ENCODE measurements around the gene ARHGAP10.

The ARHGAP10 gene

DNA sequence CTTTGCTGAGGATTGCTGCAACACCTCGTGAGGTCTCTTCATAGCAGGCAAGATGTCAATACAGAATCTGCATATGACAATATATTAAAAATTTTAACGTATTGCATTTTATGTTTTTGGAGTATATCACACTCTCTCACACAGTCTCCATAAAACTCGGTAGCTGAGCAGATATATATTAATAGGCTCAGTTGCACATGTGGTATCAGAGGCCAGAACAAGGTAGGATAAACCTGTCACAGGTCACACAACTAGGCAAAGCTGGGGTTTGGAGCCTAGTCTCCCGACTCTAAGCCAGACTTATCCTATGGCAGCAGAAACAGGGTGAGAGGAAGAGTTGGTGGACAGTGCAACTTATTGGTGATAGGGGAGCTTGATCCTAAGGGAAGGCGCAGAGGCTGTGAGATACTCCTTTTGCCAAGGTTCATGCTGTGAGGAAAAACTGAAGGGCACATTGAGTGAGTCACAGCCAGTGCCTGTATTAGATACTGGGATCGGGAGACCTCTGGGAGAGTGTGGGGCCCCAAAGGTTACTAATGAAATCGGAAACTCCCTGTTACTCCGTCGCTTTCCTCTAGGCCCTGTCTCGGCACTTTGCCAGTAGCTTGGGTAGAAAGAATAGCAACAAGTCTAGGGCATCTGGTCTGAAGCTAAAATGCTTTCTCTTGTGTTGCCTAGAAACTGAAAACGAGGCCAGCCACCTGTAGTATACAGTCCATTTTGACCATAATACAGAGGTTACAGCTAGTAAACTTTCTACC, 195.7 kb downstream of the ARHGAP10 start:
- Mint-ChIP-seq H3K4me1 (peaks cover 5% of the 10 kb centered on the region), H3K4me3 (no peak overlapping the region), H3K9me3 (peaks cover 6% of the 10 kb centered on the region), H3K27ac (no peak overlapping the region), H3K36me3 (ENCODE audit: low read depth) (peaks cover 21% of the 10 kb centered on the region), H3K27me3 (ENCODE audit: low read depth, poor library complexity) (no peaks in the 10 kb centered on the region)
- TF ChIP-seq, protein P1, sequence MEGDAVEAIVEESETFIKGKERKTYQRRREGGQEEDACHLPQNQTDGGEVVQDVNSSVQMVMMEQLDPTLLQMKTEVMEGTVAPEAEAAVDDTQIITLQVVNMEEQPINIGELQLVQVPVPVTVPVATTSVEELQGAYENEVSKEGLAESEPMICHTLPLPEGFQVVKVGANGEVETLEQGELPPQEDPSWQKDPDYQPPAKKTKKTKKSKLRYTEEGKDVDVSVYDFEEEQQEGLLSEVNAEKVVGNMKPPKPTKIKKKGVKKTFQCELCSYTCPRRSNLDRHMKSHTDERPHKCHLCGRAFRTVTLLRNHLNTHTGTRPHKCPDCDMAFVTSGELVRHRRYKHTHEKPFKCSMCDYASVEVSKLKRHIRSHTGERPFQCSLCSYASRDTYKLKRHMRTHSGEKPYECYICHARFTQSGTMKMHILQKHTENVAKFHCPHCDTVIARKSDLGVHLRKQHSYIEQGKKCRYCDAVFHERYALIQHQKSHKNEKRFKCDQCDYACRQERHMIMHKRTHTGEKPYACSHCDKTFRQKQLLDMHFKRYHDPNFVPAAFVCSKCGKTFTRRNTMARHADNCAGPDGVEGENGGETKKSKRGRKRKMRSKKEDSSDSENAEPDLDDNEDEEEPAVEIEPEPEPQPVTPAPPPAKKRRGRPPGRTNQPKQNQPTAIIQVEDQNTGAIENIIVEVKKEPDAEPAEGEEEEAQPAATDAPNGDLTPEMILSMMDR (IDR thresholded peaks at IDR 0.05) = no peak
- DNase-seq = no peak

DNA sequence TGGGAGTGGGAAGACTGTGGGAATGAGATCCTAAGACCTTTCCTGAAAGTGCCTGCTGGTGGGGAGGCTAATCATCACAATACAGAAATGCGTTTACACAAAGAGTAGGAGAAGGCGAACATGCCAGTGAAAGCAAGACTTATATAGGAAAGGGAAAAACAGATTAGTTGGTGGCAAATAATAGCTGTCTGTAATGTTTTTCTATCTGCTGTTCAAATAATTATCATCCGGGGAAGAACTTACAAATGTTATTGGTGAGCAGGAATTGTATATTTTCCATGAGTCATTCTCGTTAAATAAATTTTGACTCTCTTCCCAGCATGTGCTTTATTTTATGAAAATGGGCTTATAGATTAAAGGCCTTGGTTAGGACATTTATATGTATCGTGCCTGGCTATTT, 196.5 kb downstream of the ARHGAP10 start:
- no peaks in the 10 kb centered on the region for H3K27me3 Mint-ChIP-seq (ENCODE audit: low read depth, poor library complexity)
- peaks cover 6% of the 10 kb centered on the region for H3K9me3 Mint-ChIP-seq
- H3K27ac Mint-ChIP-seq = peak overlapping the region; percentile 27
- TF ChIP-seq, protein P1 (IDR thresholded peaks at IDR 0.05) = no peak
- DNase-seq = no peak
- H3K36me3 Mint-ChIP-seq (ENCODE audit: low read depth) = peaks cover 26% of the 10 kb centered on the region
- no peak overlapping the region for H3K4me3 Mint-ChIP-seq
- peaks cover 5% of the 10 kb centered on the region for H3K4me1 Mint-ChIP-seq

DNA sequence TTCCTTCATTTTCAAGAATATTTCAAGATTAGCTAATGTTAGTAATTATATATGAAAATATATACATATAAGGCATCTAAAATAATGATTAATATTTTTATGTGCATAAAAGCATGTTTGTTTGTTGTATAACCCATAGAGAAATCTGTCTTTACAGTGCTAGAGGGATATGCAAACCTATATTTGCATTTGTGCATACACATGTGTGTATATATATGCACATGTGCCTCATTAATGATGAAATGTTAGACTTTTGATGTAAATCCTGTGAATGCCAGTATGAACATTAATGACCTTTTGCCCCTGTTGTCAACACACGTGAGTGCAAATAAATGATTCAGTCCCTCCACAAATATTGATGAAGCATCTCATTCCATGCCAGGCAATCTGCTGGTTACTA, 197.9 kb downstream of the ARHGAP10 start:
- peaks cover 5% of the 10 kb centered on the region for H3K4me1 Mint-ChIP-seq

DNA sequence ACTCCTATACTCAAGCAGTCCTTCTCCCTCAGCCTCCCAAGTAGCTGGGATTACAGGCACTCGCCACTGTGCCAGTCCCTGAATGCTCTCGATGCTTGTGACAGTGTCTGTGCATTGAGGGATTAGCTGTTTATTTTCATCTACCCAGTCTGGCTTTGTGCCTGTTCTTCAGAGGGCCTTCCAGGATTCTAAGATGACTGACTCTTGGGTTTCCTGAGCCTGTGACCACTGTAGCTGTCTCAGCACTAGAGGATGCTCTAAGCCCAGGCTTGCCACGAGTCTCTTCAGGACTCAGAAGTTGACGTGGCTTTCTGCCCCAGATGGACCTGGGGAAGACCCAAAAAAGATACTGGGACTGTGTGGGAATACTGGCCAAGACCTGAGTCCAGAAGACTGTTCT, 201.4 kb downstream of the ARHGAP10 start:
- no peak overlapping the region for H3K27ac Mint-ChIP-seq
- H3K36me3 Mint-ChIP-seq (ENCODE audit: low read depth) = peaks cover 47% of the 10 kb centered on the region
- no peak overlapping the region for H3K4me3 Mint-ChIP-seq
- TF ChIP-seq, protein P1 (IDR thresholded peaks at IDR 0.05) = no peak
- peaks cover 6% of the 10 kb centered on the region for H3K9me3 Mint-ChIP-seq
- peaks cover 4% of the 10 kb centered on the region for H3K27me3 Mint-ChIP-seq (ENCODE audit: low read depth, poor library complexity)
- no peaks in the 10 kb centered on the region for H3K4me1 Mint-ChIP-seq
- no peak for DNase-seq

More for the DNA sequence above, 197.9 kb downstream of the ARHGAP10 start:
- Mint-ChIP-seq H3K4me3 (no peak overlapping the region), H3K9me3 (peaks cover 6% of the 10 kb centered on the region), H3K27ac (no peak overlapping the region), H3K36me3 (ENCODE audit: low read depth) (peaks cover 30% of the 10 kb centered on the region), H3K27me3 (ENCODE audit: low read depth, poor library complexity) (no peaks in the 10 kb centered on the region)
- no peak for DNase-seq
- TF ChIP-seq, protein P1 (IDR thresholded peaks at IDR 0.05) = no peak

DNA sequence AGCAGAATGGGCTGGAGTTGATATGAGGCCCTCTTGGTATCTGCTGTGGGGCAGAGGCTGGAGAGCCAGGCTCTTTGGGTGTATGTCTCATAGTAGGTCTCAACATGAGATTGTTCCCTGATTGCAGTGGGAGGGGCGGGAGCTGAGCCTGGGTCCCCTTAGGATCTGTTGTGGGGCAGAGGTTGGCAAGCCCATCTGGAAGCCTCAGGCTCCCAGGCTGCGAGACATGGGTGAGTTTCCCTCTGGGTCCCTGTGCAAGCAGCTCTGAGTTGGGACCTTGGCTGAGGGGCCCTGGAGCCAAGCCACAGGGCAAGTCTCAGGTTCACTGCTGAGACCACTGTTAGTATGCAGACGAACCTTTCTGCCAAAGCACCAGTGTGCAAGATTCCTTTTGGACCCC, 201.9 kb downstream of the ARHGAP10 start:
- H3K27ac Mint-ChIP-seq = no peak overlapping the region
- no peak overlapping the region for H3K4me3 Mint-ChIP-seq
- no peak for DNase-seq
- H3K36me3 Mint-ChIP-seq (ENCODE audit: low read depth) = peaks cover 47% of the 10 kb centered on the region
- TF ChIP-seq, protein P1 (IDR thresholded peaks at IDR 0.05) = no peak
- peaks cover 4% of the 10 kb centered on the region for H3K27me3 Mint-ChIP-seq (ENCODE audit: low read depth, poor library complexity)
- peaks cover 6% of the 10 kb centered on the region for H3K9me3 Mint-ChIP-seq
- H3K4me1 Mint-ChIP-seq = no peaks in the 10 kb centered on the region

DNA sequence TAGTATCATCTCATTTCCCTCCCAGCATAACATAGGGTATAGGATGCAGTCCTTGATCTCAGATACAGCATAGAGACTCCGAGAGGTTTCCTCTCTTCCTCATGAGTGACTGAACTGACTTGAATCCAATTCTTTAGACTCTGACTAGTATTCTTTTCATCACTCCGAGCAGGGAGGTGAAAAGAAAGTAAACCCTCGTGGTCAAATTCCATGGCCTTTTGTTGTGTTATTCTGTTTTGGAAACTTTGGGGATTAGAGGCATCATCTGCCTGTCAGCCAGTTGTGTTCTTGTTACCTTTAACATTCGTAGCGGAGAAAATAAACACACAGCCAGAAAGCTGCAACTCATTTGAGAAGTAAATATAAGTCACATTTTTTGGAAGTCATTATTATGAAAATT, 206.6 kb downstream of the ARHGAP10 start:
- Mint-ChIP-seq H3K27ac (no peak overlapping the region), H3K36me3 (ENCODE audit: low read depth) (peaks cover 24% of the 10 kb centered on the region), H3K9me3 (no peaks in the 10 kb centered on the region), H3K27me3 (ENCODE audit: low read depth, poor library complexity) (peaks cover 4% of the 10 kb centered on the region), H3K4me1 (no peaks in the 10 kb centered on the region), H3K4me3 (no peak overlapping the region)
- TF ChIP-seq, protein P1 (IDR thresholded peaks at IDR 0.05) = no peak
- no peak for DNase-seq

Measured in nephron progenitor cell (in vitro differentiated cells).